H1 (cell line): ENCODE results near the gene ATP11A. TPM values are rescaled to one million over a fixed set of nuclear protein-coding genes. Genes with fewer than 3 reads are reported as not detected.

Experiments
- CTCF ChIA-PET: fragments of 300-600 bp; sonication (Branson Sonifier 250); formaldehyde crosslinking; loops from one replicate; lab custom pipeline; 2021; ENCODE audit not compliant: partially characterized antibody; lab: Charles Lee
- POLR2A ChIA-PET: fragments of 300-600 bp; sonication (Branson Sonifier 250); formaldehyde crosslinking; loops from one replicate; lab custom pipeline; 2021; ENCODE audit warnings: inconsistent platforms; ENCODE audit not compliant: partially characterized antibody; lab: Charles Lee
- DNase-seq, 2 experiments: peaks; one replicate each; pipeline versions ENCODE4 v3.0.0 to v3.0.0-alpha.2; 2010 to 2022; ENCODE audit warnings: low spot score in 2 of 2, low read depth in 1 of 2, mixed read lengths in 1 of 2
- FAIRE-seq: peaks from 2 replicates; lab custom pipeline; 2011; peaks lifted over from hg19 to GRCh38; lab: Jason Lieb, UNC
- H2AFZ ChIP-seq: 2 replicates; pipeline ENCODE4 v1.8.1; 2012; ENCODE audit warnings: low read length, inconsistent platforms
- H2AK5ac ChIP-seq: 2 replicates; pipeline ENCODE4 v1.6.1; 2013; ENCODE audit warnings: low read depth, low read length
- H2BK120ac ChIP-seq: replicated peaks from 2 replicates; pipeline ENCODE3; 2013; ENCODE audit warnings: low read depth, low read length, inconsistent platforms
- H2BK12ac ChIP-seq: 2 replicates; pipeline ENCODE4 v1.6.1; 2013; ENCODE audit warnings: low read depth, low read length
- H2BK15ac ChIP-seq: 2 replicates; pipeline ENCODE4 v1.6.1; 2013; ENCODE audit warnings: low read length
- H2BK20ac ChIP-seq: 2 replicates; pipeline ENCODE4 v1.6.1; 2013; ENCODE audit warnings: low read length
- H2BK5ac ChIP-seq: 2 replicates; pipeline ENCODE4 v1.6.1; 2013; ENCODE audit warnings: low read depth, low read length
- H3K14ac ChIP-seq: 2 replicates; pipeline ENCODE4 v1.6.1; 2013; ENCODE audit warnings: inconsistent platforms; ENCODE audit not compliant: insufficient read length
- H3K18ac ChIP-seq: 2 replicates; pipeline ENCODE4 v1.6.1; 2013; ENCODE audit warnings: low read length; ENCODE audit errors: extremely low read depth
- H3K23ac ChIP-seq: 2 replicates; pipeline ENCODE4 v1.6.1; 2013; ENCODE audit warnings: inconsistent platforms; ENCODE audit not compliant: insufficient read length
- H3K23me2 ChIP-seq: 2 replicates; pipeline ENCODE4 v1.6.1; 2013; ENCODE audit warnings: low read depth, low read length
- H3K27ac ChIP-seq: 2 replicates; pipeline ENCODE4 v1.6.1; 2011; ENCODE audit warnings: low read depth, low read length, inconsistent platforms
- H3K27me3 ChIP-seq, 4 experiments: replicated peaks in 1 of 4; 1 replicate in 1 of 4; 2 replicates in 3 of 4; pipeline versions ENCODE4 v1.6.1 to v1.8.1; 2011 to 2013; ENCODE audit warnings: low read length in 3 of 4, mild to moderate bottlenecking in 3 of 4, inconsistent platforms in 2 of 4, mixed read lengths in 2 of 4, moderate library complexity in 1 of 4; ENCODE audit not compliant: control insufficient read depth in 3 of 4, insufficient read depth in 3 of 4; ENCODE audit errors: extremely low read depth in 1 of 4
- H3K36me3 ChIP-seq, 4 experiments: 2 replicates each; pipeline versions ENCODE4 v1.6.1 to v1.8.1; 2011 to 2013; ENCODE audit warnings: mild to moderate bottlenecking in 4 of 4, low read length in 3 of 4, moderate library complexity in 2 of 4, control low read depth in 1 of 4, inconsistent platforms in 1 of 4; ENCODE audit not compliant: insufficient read depth in 4 of 4, control insufficient read depth in 2 of 4
- H3K4ac ChIP-seq: replicated peaks from 2 replicates; pipeline ENCODE3; 2013; ENCODE audit warnings: low read length, low read depth, mixed read lengths, inconsistent platforms; ENCODE audit not compliant: insufficient read length
- H3K4me1 ChIP-seq, 4 experiments: replicated peaks in 1 of 4; 1 replicate in 1 of 4; 2 replicates in 3 of 4; pipeline versions ENCODE4 v1.6.1 to v1.8.1; 2011 to 2013; ENCODE audit warnings: low read length in 3 of 4, inconsistent platforms in 2 of 4, mixed read lengths in 1 of 4; ENCODE audit not compliant: insufficient read depth in 4 of 4, control insufficient read depth in 3 of 4
- H3K4me2 ChIP-seq, 2 experiments: 2 replicates each; pipeline versions ENCODE4 v1.6.1 to v1.8.1; 2011 to 2013; ENCODE audit warnings: low read depth in 2 of 2, low read length in 2 of 2, control low read depth in 1 of 2, inconsistent platforms in 1 of 2, mild to moderate bottlenecking in 1 of 2; ENCODE audit not compliant: insufficient read depth in 1 of 2
- H3K4me3 ChIP-seq, 4 experiments: fragments of 200-600, 300-600 bp in 1 of 4; sonication (generic), shearing (Covaris generic), sonication (Bioruptor Twin) in 1 of 4; 2 replicates each; pipeline versions ENCODE4 v1.5.1 to v1.8.1; 2011 to 2016; ENCODE audit warnings: low read length in 4 of 4, low read depth in 3 of 4, control low read depth in 2 of 4, inconsistent platforms in 2 of 4, mild to moderate bottlenecking in 2 of 4, mixed read lengths in 1 of 4, moderate library complexity in 1 of 4; ENCODE audit not compliant: insufficient read depth in 2 of 4; ENCODE audit errors: extremely low read depth in 1 of 4
- H3K56ac ChIP-seq: replicated peaks from 2 replicates; pipeline ENCODE3; 2013; ENCODE audit warnings: low read depth, mild to moderate bottlenecking, mixed read lengths, low read length, inconsistent platforms; ENCODE audit not compliant: insufficient read length
- H3K79me1 ChIP-seq: 2 replicates; pipeline ENCODE4 v1.6.1; 2013; ENCODE audit warnings: low read depth, low read length, control low read depth
- H3K79me2 ChIP-seq, 2 experiments: 2 replicates each; pipeline versions ENCODE4 v1.6.1 to v1.8.1; 2012 to 2013; ENCODE audit warnings: low read length in 2 of 2, mild to moderate bottlenecking in 2 of 2, inconsistent platforms in 1 of 2; ENCODE audit not compliant: insufficient read depth in 2 of 2, control insufficient read depth in 1 of 2
- H3K9ac ChIP-seq, 4 experiments: replicated peaks in 1 of 4; 1 replicate in 1 of 4; 2 replicates in 3 of 4; pipeline versions ENCODE4 v1.6.1 to v1.8.1; 2011 to 2013; ENCODE audit warnings: low read depth in 3 of 4, low read length in 3 of 4, control low read depth in 2 of 4, mild to moderate bottlenecking in 2 of 4, moderate library complexity in 2 of 4, inconsistent platforms in 1 of 4; ENCODE audit errors: extremely low read depth in 1 of 4
- H3K9me3 ChIP-seq, 2 experiments: 2 replicates each; pipeline versions ENCODE4 v1.6.1 to v1.8.1; 2012 to 2013; ENCODE audit warnings: mild to moderate bottlenecking in 2 of 2, moderate library complexity in 2 of 2, control low read depth in 1 of 2, inconsistent platforms in 1 of 2, low read depth in 1 of 2, low read length in 1 of 2, mixed read lengths in 1 of 2; ENCODE audit not compliant: insufficient read depth in 2 of 2
- H4K20me1 ChIP-seq, 2 experiments: replicated peaks in 1 of 2; 2 replicates each; pipeline versions ENCODE3 to v1.8.1; 2011 to 2013; ENCODE audit warnings: inconsistent platforms in 2 of 2, low read length in 2 of 2, mild to moderate bottlenecking in 1 of 2; ENCODE audit not compliant: insufficient read depth in 2 of 2, control insufficient read depth in 1 of 2
- H4K5ac ChIP-seq: 2 replicates; pipeline ENCODE4 v1.6.1; 2013; ENCODE audit warnings: low read length, low read depth, mixed read lengths, inconsistent platforms; ENCODE audit not compliant: insufficient read length
- H4K8ac ChIP-seq: 2 replicates; pipeline ENCODE4 v1.8.0; 2013; ENCODE audit warnings: mild to moderate bottlenecking, moderate library complexity, low read length, inconsistent platforms; ENCODE audit not compliant: insufficient read depth; ENCODE audit errors: extremely low read depth
- H4K91ac ChIP-seq: replicated peaks from 2 replicates; pipeline ENCODE3; 2013; ENCODE audit warnings: low read length, mixed read lengths, inconsistent platforms; ENCODE audit not compliant: insufficient read length
- JUND ChIP-seq: IDR thresholded peaks from 2 replicates; pipeline ENCODE4 v1.6.1; 2011; ENCODE audit warnings: mild to moderate bottlenecking, improper control_type of control experiment, low read length
- NANOG ChIP-seq: IDR thresholded peaks from 2 replicates; pipeline ENCODE4 v1.6.1; 2011; ENCODE audit warnings: low read length, low read depth, mild to moderate bottlenecking, inconsistent platforms; ENCODE audit not compliant: insufficient read depth, poor library complexity, severe bottlenecking
- POLR2AphosphoS5 ChIP-seq: IDR thresholded peaks from 2 replicates; pipeline ENCODE4 v1.6.1; 2011; ENCODE audit warnings: low read depth, low read length
- RBBP5 ChIP-seq: IDR thresholded peaks from 2 replicates; pipeline ENCODE4 v1.7.1; 2012; ENCODE audit warnings: low read depth, mild to moderate bottlenecking, inconsistent platforms, low read length, moderate library complexity, borderline replicate concordance
- TCF12 ChIP-seq: IDR thresholded peaks from 2 replicates; pipeline ENCODE4 v1.6.1; 2011; ENCODE audit warnings: low read depth, mild to moderate bottlenecking, low read length
- WGBS, 2 experiments: shearing (Covaris generic) in 1 of 2; methylation state at CpG; one replicate each; pipeline versions ENCODE4 v1.1.6 to v1.1.7; 2013 to 2015; ENCODE audit warnings: low lambda C conversion rate in 2 of 2, mixed read lengths in 2 of 2, inconsistent platforms in 1 of 2, low coverage in 1 of 2, missing lambda C conversion rate in 1 of 2; ENCODE audit not compliant: insufficient replicate concordance in 2 of 2, insufficient coverage in 1 of 2, insufficient read length in 1 of 2; ENCODE audit errors: extremely low coverage in 1 of 2, missing lambda C conversion rate in 1 of 2; 5-methylcytosine and 5-hydroxymethylcytosine counted together
- polyA plus RNA-seq, 7 experiments: library from polyadenylated mRNA; depleted of rRNA in 3 of 7; stranded (reverse) in 5 of 7; unstranded in 2 of 7; fragments of >200 nt in 5 of 7; fragments of 200-250 nt in 2 of 7; gene quantifications; 1 replicate in 5 of 7; 2 replicates in 1 of 7; 4 replicates in 1 of 7; pipeline versions ENCODE4 v1.2.1 to v1.2.3, GENCODE V29; 2011 to 2013; ENCODE audit warnings: missing spikeins in 2 of 7, mixed read lengths in 2 of 7
- total RNA-seq: library from RNA; stranded (reverse); fragmentation: NEBNext Ultra II Directional; extraction: Animal tissue kit (Norgen Biotek cat#: 25700); gene quantifications from 2 replicates; pipeline ENCODE4 v1.2.1, GENCODE V29; 2021
- TF ChIP-seq, protein P1 (sequence below): IDR thresholded peaks from 2 replicates; pipeline ENCODE4 v1.6.1; 2012; ENCODE audit warnings: low read length, inconsistent platforms

The ATP11A gene
- total and polyA plus RNA-seq, 2 of the 8 experiments (the other 6 are each of a cell fraction or from before 2014, with no cell fraction given): 28.8 to 72.9 TPM

DNA sequence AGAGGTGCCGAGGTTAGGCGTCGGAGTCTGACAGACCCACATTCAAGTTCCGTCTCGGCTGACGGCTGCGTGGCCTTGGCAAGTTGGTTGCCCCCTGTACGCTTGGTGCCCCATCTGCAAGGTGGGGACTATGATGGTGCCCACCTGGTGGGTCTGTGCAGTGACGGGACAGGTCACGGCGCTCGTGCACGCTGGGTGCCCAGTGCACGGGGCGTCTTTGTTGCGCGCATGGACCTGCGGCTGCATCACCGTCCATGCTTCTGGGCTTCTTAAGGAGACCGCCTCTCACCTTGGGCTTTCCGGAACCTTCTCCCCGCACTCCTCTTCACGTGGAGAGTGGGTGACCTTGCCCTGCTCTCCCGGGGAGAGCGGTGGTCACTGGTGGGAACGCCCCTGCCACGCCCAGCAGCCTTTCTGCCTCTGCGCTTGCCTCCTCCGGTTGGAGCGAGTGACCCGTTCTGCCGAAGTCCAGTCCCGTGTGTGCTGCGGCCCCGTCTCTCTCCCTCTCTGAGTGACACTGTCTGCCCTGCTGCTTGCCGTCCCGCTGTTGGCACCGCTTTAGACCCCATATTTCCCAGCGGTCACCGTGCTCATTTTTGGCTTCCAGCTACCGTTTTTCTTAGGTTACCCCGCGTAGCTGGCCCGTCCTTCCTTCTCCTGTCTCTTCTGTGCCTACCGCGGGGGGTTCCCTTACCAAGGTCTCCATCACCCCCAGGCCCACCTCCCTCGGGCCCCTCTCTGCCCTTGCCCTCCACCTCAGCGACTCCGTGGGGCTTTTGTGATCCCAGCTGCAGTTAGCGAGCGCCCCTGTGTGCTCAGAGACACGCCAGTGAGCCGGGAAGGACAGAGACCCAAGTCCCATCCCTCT lies 6.4 kb downstream of the ATP11A start:
- Histone ChIP-seq H3K4me3 (no peak overlapping the region), H3K18ac (no peak overlapping the region), H2BK15ac (no peak overlapping the region), H3K79me1 (peaks cover 16% of the 10 kb centered on the region), H4K5ac (no peak overlapping the region), H3K23me2 (no peaks in the 10 kb centered on the region), H4K20me1 (peaks cover 4 to 9% of the 10 kb centered on the region in 2 experiments), H3K27ac (no peak overlapping the region), H3K56ac (no peak overlapping the region), H2BK5ac (no peak overlapping the region), H3K4me2 (no peak overlapping the region), H3K4me1 (peaks cover 0 to 25% (median 12%) of the 10 kb centered on the region in 4 experiments; a peak in 6 of 7 replicates), H3K79me2 (peaks cover 6 to 94% of the 10 kb centered on the region in 2 experiments; a peak in 3 of 4 replicates), H2AFZ (no peak overlapping the region), H4K8ac (no peak overlapping the region), H4K91ac (no peak overlapping the region), H3K9me3 (no peaks in the 10 kb centered on the region), H2BK20ac (no peak overlapping the region), H2BK120ac (no peak overlapping the region), H3K9ac (no peak overlapping the region), H3K4ac (no peak overlapping the region), H2BK12ac (no peak overlapping the region), H3K36me3 (no peaks in the 10 kb centered on the region; a peak in 1 of 8 replicates), H2AK5ac (no peak overlapping the region), H3K14ac (no peak overlapping the region), H3K23ac (no peak overlapping the region), H3K27me3 (no peaks in the 10 kb centered on the region; a peak in 1 of 7 replicates)
- ChIA-PET POLR2A (no interaction called here), CTCF (interaction anchor here (1.3 kb wide), 1 partner anchor 16 kb away, joined by 3 read pairs; no protein-coding TSS in a partner anchor)
- TF ChIP-seq POLR2AphosphoS5 (no peak), RBBP5 (no peak), JUND (no peak), TCF12 (no peak), NANOG (no peak)
- TF ChIP-seq, protein P1, sequence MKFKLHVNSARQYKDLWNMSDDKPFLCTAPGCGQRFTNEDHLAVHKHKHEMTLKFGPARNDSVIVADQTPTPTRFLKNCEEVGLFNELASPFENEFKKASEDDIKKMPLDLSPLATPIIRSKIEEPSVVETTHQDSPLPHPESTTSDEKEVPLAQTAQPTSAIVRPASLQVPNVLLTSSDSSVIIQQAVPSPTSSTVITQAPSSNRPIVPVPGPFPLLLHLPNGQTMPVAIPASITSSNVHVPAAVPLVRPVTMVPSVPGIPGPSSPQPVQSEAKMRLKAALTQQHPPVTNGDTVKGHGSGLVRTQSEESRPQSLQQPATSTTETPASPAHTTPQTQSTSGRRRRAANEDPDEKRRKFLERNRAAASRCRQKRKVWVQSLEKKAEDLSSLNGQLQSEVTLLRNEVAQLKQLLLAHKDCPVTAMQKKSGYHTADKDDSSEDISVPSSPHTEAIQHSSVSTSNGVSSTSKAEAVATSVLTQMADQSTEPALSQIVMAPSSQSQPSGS: no peak
- 96% methylated on average over 48 of the region's 53 CpGs; no CpG with 5 or more reads in 1 of the 2 experiments for WGBS, 2 experiments
- DNase-seq (no peak), FAIRE-seq (no peak)
